Renal cortical epithelial cell (primary cell): ENCODE results near the gene BLTP3B. TPM values are rescaled to one million over a fixed set of nuclear protein-coding genes. Genes with fewer than 3 reads are reported as not detected.

Experiments used
- DNase-seq: peaks from one replicate; pipeline ENCODE4 v3.0.0-alpha.2; 2011; ENCODE audit warnings: low read depth
- total RNA-seq: library from RNA; depleted of rRNA; stranded (reverse); fragments of >200 nt; gene quantifications from 2 replicates; pipeline ENCODE4 v1.2.3, GENCODE V29; 2014

Gene BLTP3B
- total RNA-seq, 1 donor from 2014 or later = 30.0 TPM

DNA sequence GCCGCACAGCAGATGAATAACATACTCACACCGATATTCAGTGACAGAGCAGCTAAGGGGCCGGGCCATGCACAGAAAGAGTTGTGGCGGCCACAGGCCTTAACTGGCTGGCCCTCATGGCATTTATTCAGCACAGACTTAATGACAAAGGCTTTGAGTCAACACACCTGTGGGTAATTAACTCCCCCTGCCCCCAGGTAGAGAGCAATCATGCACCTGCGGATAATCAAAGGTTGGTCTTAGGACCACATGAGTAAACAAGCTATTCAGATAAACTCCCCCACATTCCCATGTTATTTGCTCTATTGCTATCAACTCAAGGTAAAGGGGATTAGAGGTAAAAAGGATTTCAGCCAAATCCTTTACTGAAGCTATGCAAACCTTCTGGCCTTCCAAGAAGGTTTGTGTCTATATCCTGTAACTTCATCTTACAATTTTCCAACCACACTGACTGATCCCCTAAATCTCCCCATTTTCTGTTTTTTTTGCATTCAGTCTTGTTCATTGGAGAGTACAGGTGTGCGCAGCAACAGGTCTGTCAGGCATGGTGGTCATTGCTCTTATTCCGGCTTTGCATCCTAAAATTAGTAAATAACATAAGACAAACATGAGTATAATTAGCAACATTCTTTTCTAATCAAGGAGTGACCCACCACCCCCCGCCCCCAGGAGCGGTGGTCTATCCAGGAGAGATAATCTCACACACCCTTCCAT is 16.9 kb upstream of the BLTP3B start:
- DNase-seq = no peak

DNA sequence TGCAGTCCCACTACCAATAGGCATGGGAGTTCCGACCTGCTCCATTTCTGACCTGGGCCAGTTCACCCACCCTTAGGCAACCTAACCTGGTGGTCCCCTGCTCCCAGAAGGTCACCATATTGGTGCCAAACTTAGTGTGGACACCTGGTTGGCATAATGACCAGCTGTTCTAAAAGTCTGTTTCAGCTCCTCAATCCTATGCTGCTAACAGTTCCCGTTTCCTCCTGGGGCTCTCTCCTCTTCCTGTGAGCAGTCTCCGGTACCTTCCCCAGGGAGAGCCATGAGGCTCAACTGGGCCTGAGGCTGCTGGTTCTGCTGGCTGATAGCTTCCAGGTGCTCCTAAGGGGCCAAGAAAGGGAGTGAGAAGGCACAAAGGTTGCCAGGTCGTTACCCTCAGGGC is 15.9 kb upstream of the BLTP3B start:
- DNase-seq = no peak

DNA sequence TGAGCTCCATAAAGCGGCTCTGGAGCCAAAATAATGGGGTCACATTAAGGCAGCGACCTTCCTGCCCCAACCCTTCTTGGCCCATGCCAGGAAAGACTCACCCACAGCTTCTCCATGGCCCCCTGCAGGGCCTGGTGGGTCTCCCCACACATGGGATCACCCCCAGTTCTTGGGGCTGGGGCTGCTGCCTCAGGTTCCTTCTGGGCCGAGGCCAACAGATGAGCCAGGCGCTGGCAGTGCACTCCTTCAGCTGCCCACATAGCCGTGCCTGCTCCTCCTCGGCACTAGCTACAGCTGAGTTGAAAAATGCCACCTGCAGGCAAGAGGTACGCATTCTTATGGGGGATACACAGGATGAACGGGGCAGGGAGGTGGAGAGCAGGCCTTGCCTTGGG is 14.8 kb upstream of the BLTP3B start:
- DNase-seq = no peak

DNA sequence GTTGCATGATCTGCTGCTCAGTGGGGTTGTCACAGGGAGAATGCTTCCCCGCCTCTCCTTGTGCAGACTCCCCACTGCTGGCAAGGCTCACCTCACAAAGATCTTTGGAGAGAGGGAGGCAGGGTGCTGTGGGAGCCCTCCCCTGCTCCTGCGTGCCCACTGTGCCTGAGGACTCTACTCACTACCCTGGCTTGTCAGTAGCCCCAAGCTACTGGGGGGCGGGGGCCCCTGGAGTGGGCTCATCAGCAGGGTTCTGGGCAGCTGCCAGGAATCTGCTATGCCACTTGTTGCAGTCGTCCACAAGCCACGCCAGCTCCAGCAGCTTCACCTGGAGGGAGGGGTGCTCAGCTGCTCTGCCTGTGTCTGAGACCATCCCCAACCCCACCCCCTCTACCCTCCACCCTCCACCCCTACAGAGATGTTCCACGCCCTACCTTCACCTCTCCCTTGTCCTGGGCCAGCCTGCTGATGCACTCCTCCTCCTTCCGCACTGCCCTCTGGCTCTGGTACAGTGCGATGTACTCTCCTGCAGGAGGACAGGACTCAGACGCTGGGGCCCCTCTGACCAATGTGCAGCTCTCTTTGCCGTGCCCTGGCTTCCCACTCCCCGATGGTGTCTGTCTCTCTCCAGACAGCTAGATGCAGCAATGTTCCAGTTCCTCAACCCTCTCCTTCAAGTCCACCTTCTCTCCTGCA is 14.2 kb upstream of the BLTP3B start:
- DNase-seq = no peak

DNA sequence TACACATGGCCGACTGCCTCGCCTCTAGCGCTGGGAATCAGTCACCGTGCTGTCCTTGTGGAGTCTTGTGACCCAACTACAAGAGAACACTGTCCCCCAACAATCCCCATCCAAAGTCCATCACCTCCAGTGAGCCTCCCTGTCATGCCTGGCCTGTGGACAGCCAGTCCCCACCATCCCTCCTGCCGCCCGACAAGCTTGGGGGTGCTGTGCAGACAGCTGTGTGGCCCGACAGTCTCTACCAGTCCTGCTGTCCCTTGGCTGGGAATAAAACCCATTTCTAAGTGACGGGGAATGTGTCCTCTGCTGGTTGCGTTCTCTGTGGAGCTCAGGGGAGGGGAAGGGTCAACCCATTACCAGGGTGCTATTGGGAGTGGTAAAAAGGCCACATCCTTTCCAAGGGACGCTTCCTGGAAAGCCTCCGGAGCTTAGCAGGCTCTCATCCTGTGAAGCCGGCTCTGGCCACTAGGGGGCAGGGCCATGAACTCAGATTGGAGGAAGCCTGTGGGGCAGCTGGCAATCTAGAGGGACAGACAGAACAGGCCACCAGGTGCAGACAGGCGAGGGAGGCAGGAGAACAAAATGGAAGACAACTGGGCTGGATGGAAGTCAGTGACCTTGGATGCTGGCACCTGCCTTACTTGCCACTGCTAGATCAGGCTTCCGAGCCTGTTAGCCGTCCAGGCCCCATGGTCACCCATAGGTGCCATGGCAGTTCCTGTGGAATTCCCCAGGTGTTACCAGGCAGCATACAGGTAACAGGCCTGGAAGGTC is 12.0 kb upstream of the BLTP3B start:
- peak; percentile 31 for DNase-seq

DNA sequence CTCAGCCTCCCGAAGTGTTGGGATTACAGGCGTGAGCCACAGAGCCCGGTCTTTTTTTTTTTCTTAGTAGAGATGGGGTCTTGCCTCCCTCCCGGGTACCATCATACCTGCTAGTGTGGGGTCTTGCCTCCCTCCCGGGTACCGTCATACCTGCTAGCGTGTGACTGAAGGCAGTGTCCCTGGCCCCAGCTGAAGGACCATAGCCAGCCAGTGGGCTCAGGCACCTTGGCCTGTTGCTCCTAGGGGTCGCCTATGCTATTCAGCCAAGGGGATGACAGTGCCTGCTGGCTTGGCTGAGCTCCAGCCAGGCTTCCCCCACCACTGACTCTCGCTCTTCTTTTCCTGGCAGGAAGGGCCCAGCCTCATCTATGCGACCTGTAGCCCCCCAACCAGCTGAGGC is 10.5 kb upstream of the BLTP3B start:
- no peak for DNase-seq

DNA sequence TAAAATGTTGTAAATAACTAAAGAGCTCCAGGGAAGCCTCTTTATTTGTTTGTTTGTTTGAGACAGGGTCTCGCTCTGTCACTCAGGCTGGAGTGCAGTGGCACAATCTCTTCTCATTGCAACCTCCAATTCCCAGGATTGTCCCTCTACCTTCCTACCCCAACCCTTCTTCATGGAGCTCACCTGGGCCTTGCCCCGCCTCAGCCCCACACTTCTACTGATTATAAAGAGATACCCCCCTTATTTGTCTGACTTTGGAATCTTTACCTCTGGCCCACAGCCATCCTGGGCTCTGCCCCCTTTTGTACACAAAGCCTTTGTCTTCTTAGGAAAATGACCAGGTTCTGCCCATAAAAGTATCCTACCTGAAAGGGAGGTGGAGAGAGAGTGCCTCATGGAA is 9.1 kb upstream of the BLTP3B start:
- DNase-seq = no peak

DNA sequence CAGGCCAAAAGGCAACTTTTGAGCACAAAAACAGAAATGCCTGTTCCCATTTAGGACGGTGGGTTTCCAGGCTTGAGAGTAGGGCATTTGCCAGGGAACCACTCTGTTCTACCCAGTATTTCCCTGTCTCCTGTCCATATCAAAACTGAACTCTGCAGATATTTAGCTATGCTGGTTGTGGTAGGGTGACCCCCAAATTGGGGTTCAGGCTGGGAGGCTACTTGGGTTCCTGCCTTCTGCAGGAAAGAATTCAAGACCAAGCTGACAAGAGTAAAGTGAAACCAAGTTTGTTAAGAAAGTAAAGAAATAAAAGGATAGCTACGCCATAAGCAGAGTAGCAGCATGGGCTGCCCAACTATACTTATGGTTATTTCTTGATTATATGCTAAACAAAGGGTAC is 3.6 kb upstream of the BLTP3B start:
- no peak for DNase-seq

DNA sequence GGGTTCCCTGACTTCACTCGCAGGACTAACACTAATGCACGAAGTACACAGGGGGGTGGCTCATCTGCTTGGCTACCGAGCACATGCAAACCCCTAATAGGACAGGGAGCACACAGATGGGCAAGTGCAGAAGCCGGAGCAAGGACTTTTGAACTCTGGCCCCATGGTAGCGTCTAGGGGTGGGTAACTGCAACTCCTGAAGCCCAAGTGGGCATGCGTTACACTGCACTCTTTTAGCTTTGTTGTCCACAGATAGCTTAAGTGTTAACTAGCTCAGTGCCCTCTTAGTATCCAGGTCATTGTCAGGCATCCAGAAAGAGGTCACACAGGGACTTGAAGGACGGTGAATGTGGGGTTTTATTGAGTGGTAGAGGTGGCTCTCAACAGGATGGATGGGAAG is 3.0 kb upstream of the BLTP3B start:
- DNase-seq = no peak

DNA sequence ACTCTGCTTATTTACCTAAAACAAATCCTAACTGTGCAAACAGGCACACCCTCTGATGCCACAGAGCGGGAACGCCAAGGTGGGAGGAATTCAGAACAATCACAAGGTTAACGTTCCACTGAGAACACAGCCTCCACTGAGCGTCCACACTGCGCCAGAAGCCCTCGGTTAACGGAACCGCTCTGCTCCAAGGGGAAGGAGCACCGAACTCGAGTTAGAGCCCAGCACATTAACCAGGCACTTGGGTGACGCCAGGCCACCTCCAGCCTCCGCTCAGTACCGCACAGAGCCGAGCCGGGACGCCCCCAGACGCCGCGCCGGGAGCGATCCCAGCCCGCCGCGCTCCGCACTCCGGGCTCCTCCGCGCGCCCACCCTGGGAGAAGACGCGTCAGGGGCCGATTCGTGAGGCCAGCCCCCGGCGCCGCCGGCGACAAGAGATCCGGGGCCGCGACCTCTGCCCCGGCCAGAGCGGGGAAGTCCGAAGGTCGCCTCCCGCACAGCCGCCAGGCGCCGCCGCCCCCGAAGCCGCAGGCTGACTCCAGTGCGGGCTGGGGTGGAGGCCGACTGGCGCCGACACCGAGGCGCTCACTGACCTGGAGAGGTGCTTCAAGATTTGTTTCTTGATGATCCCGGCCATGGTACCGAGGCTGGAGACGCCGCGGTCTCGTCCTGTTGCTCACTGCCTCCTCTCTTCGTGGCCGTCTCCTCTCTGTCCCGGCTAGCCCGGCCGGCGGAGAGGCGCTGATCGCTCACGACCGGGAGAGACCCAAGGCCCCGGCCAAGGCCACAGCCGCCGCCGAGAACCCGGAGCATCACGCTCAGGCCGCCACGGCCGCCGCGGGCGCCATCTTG is 450 bp downstream of the BLTP3B start:
- no peak for DNase-seq

DNA sequence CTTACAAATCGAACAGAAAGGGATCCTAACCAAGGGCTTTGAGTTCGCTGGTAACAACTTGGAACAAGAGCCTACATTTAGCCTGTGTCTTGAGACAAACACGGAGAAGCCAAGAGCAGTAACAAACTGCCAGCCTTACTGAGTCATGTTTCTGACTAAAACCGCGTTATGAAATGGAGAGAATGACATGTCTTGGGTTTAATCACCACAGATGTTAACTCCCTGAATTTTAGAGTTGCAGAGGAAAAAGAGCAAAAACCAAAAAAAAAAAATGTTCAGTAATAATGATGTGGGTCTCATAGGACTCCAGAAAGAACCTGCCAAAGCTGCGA is 1.0 kb downstream of the BLTP3B start:
- DNase-seq = peak; percentile 91

DNA sequence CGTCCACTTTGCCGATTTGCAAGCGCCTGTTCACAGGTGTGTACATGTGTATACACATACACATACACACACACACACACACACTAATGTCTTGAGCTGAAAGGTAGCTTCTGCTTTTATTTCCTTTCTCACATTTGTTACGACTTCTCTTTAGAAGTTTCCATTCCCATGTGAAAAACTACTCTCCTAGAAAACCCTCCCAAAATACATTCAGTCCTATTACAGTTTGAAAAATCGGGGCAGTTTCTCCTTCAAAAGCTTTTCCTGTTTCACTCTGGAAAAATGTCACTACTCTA is 3.9 kb downstream of the BLTP3B start:
- no peak for DNase-seq

DNA sequence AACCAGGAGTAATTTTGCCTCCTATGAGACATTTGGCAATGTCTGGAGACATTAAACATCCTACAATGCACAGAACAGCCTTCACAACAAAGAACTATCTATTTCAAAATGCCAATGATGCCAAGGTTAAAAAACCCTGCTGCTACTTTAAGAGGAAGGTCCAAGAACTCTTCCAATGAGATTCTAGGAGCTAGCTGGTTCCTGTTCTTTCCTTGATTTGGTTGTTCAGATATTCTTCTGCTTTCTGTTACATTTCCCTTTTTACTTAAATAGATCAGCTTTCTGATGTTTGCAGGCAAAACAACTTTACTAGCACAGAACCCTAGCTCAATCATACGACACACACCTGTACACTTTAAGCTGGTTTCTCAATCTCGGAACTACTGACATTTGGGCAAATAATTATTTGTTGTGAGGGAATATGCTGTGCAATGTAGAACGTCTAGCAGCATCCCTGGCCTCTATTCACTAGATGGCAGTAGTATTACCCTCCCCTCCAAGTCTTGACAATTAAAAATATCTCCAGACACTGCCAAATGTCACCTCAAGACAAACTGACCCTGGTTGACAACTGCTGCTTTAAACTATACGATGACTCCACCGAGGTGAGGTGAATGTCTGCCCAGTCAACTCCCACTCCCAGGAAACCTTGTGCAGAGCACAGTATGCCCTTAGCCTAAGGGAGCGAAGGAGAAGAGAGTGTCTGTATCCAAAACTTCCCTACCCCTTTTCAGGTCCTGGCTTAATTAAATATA is 4.4 kb downstream of the BLTP3B start:
- DNase-seq = peak; percentile 46

DNA sequence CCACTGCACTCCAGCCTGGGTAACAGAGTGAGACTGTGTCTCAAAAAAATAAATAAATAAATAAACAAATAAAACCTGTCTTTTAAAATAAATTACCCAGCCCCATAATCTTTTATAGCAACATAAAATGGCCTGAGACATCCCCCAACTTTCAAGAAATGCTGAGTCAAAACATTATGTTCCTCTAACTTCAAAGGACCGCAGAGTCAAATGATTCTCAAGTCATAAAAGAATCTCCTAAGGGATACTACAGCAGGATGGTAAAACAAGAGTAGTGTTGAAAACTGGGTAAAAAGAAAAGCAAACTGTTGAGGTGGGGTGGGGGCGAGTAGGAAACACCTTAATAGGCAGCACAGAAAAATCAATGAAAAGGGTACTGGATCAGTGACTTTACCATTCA is 9.5 kb downstream of the BLTP3B start:
- no peak for DNase-seq

DNA sequence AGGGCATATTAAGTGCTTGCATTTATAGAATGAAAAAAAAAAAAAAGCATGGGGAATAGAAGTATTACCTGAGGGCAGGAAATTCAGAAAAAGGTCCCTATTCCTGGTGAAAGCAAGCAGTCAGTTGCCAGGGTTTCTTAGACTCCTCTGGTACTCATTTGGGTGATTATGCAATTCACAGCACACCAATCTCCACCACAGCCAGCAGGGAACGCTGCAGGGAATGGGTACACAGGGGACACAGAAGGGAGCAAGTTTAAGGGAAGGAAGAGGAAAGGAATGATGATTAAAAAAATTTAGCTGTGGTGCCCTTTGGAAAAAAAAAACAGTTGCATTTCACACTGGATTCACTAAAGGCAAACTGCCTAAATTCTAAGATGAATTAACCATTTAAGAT is 14.2 kb downstream of the BLTP3B start:
- DNase-seq = peak; percentile 65

DNA sequence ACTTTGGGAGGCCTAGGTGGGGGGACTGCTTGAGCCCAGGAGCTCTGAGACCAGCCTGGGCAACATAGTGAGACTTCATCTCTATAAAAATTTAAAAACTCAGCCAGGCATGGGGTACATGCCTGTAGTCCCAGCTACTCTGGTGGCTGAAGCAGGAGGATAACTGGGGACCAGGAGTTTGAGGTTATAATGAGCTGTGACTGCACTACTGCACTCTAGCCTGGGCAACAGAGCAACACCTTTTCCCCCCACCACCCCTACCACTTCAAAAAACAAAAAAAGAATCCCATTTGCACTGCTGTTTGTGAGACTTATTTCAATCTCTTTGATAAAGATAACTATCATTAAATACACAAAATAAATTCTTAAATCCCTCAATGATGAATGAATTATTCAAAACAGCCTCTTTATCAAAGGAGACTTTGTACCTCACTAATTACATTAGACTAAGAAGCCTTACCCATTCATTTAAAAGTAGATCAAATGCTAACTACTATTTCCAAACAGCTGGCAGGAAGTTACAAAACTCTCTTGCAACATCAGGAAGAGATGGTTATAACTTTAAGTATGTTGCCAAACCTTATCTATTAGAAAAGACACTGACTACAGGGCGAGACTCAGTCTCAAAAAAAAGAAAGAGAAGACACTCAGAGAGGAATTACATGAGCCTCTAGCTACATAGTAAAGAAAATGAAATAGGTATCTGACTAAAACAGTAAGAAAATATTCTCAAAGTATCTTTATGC is 14.7 kb downstream of the BLTP3B start:
- DNase-seq = peak; percentile 61

DNA sequence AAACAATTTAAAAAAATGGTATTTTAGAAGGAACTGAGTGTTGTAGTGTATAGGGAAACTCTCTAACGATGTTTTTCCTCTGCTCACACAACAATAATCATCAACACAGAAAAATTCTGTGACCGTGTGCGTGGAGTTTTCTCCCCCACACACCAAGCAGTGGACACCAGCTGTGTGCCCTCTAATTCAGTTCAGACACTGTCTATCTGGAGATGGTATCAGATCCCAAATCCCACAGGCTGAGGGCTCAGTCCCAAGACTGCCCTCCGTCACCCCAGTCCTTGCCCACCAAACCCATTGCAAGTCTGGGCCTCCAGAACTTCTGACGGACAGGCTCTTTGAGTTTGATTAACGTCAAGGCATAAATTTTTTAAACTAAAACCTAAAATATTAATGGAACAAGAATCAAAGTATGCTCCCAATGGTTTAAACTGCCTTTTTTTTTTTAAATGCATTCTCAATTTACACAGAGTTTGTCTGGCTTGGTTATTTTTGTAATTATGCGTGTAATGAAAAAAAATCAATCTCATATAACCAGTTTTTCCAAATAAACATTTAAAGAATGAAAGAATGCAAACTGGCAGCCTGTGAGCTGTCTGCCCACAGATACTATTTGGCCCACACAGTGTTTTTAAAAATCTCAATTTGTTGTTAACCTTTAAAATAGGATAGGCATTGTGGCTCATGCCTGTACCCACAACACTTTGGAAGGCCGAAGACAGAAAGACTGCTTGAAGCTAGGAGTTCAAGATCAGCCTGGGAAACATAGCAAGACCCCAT is 19.2 kb downstream of the BLTP3B start:
- no peak for DNase-seq

DNA sequence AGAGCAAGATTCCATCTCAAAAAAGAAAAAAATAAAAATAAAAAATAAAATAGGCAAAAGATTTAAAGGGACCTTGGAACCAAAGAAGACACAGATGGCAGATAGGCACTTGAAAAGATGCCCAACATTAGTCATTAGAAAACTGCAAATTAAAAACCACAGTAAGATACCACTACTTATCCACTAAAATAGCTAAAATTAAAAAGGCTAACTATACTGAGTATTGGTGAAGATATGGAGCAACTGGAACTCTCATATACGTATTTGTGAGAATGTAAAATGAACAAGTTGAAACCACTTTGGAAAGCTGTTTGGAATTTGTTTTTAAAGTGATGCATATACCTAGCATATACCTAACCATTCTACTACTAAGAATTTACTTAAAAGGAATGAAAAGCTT is 22.3 kb downstream of the BLTP3B start:
- DNase-seq = no peak

DNA sequence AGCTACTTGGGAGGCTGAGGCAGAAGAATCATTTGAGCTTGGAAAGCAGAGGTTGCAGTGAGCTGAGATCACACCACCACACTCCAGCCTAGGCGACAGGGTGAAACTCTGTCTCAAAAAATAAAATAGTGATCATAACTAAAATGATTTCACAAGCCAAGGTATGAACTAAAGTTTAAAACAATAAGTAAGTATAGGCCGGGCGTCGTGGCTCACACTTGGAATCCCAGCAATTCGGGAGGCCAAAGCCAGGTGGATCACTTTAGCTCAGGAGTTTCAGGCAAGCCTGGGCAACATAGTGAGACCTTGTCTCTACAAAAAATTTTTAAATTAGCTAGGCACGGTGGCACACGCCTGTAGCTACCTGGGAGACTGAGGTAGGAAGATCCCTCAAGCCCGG is 27.4 kb downstream of the BLTP3B start:
- DNase-seq = no peak

DNA sequence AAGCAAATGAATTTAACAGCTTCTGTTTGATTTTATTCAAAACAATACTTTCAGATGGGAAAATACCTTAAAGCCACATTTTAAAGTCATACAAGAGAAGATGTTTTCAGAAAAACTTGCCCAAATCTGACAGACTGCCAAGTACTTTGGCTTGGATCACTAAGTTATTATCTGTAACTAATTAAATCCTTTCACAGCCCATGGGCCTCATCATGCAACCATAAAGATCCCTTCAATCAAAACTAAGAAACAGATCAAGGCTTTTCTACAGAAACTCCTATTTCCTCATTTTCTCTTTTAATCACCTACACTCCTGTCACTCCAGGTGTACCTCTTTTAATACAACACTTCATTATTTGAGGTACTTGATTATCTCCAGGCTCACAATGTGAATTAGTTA is 28.1 kb downstream of the BLTP3B start:
- peak; percentile 36 for DNase-seq
